ENCODE measurements around the gene GPR142. TPM values are rescaled to one million over a fixed set of nuclear protein-coding genes. Genes with fewer than 3 reads are reported as not detected.

The GPR142 gene
- total RNA-seq, 1 donor = not detected

- no peaks in the 10 kb centered on the region for H3K9me3 ChIP-seq (ENCODE audit: low read depth, low read length)
- no peaks in the 10 kb centered on the region for H4K20me1 ChIP-seq (ENCODE audit: insufficient read depth, low read length)
- peaks cover 13% of the 10 kb centered on the region for H3K27me3 ChIP-seq (ENCODE audit: insufficient read depth, low read length)
- TF ChIP-seq CTCF (IDR thresholded peaks at IDR 0.05; ENCODE audit: extremely low read depth, low read depth, low read length) = no peak
- H3K79me2 ChIP-seq (ENCODE audit: insufficient read depth, low read length) = no peaks in the 10 kb centered on the region
- no peaks in the 10 kb centered on the region for H3K36me3 ChIP-seq (ENCODE audit: insufficient read depth, low read length)
- H2AFZ ChIP-seq (ENCODE audit: low read length) = no peak overlapping the region
- H3K27ac ChIP-seq (ENCODE audit: low read depth, low read length) = no peak overlapping the region
- H3K4me1 ChIP-seq (ENCODE audit: insufficient read depth, low read length) = no peaks in the 10 kb centered on the region
- H3K4me2 ChIP-seq (ENCODE audit: insufficient read depth, low read length) = no peak overlapping the region
- DNase-seq (ENCODE audit: insufficient read length, low spot score, missing footprints) = no peak
- H3K4me3 ChIP-seq (ENCODE audit: insufficient read depth, low read length) = no peak overlapping the region
Measured at GRCh38 chr17:74329378-74329777, 37.9 kb upstream of the GPR142 start.

- H3K9me3 ChIP-seq (ENCODE audit: low read depth, low read length) = no peaks in the 10 kb centered on the region
- no peak for DNase-seq (ENCODE audit: insufficient read length, low spot score, missing footprints)
- no peaks in the 10 kb centered on the region for H3K79me2 ChIP-seq (ENCODE audit: insufficient read depth, low read length)
- H3K4me1 ChIP-seq (ENCODE audit: insufficient read depth, low read length) = no peaks in the 10 kb centered on the region
- H2AFZ ChIP-seq (ENCODE audit: low read length) = no peak overlapping the region
- no peaks in the 10 kb centered on the region for H3K36me3 ChIP-seq (ENCODE audit: insufficient read depth, low read length)
- no peak overlapping the region for H3K4me2 ChIP-seq (ENCODE audit: insufficient read depth, low read length)
- H4K20me1 ChIP-seq (ENCODE audit: insufficient read depth, low read length) = no peaks in the 10 kb centered on the region
- H3K27me3 ChIP-seq (ENCODE audit: insufficient read depth, low read length) = peaks cover 8% of the 10 kb centered on the region
- H3K27ac ChIP-seq (ENCODE audit: low read depth, low read length) = no peak overlapping the region
- no peak for TF ChIP-seq CTCF (IDR thresholded peaks at IDR 0.05; ENCODE audit: extremely low read depth, low read depth, low read length)
- no peak overlapping the region for H3K4me3 ChIP-seq (ENCODE audit: insufficient read depth, low read length)
Measured at GRCh38 chr17:74330446-74330845, 36.9 kb upstream of the GPR142 start.

- no peak for TF ChIP-seq CTCF (IDR thresholded peaks at IDR 0.05; ENCODE audit: extremely low read depth, low read depth, low read length)
- H3K79me2 ChIP-seq (ENCODE audit: insufficient read depth, low read length) = no peaks in the 10 kb centered on the region
- DNase-seq (ENCODE audit: insufficient read length, low spot score, missing footprints) = no peak
Measured at GRCh38 chr17:74332017-74332650, 35.2 kb upstream of the GPR142 start.

GRCh38 chr17:74332763-74333283 is 34.5 kb upstream of the GPR142 start:
- H3K4me2 ChIP-seq (ENCODE audit: insufficient read depth, low read length) = no peak overlapping the region
- no peak for DNase-seq (ENCODE audit: insufficient read length, low spot score, missing footprints)
- H3K36me3 ChIP-seq (ENCODE audit: insufficient read depth, low read length) = no peaks in the 10 kb centered on the region
- no peaks in the 10 kb centered on the region for H4K20me1 ChIP-seq (ENCODE audit: insufficient read depth, low read length)
- no peak overlapping the region for H3K4me3 ChIP-seq (ENCODE audit: insufficient read depth, low read length)
- H2AFZ ChIP-seq (ENCODE audit: low read length) = no peak overlapping the region
- peaks cover 7% of the 10 kb centered on the region for H3K27me3 ChIP-seq (ENCODE audit: insufficient read depth, low read length)
- H3K27ac ChIP-seq (ENCODE audit: low read depth, low read length) = no peak overlapping the region
- H3K9me3 ChIP-seq (ENCODE audit: low read depth, low read length) = no peaks in the 10 kb centered on the region
- no peaks in the 10 kb centered on the region for H3K79me2 ChIP-seq (ENCODE audit: insufficient read depth, low read length)
- no peaks in the 10 kb centered on the region for H3K4me1 ChIP-seq (ENCODE audit: insufficient read depth, low read length)
- TF ChIP-seq CTCF (IDR thresholded peaks at IDR 0.05; ENCODE audit: extremely low read depth, low read depth, low read length) = no peak

More at GRCh38 chr17:74332017-74332650, 35.2 kb upstream of the GPR142 start:
- Histone ChIP-seq H3K36me3 (ENCODE audit: insufficient read depth, low read length) (no peaks in the 10 kb centered on the region), H3K4me1 (ENCODE audit: insufficient read depth, low read length) (no peaks in the 10 kb centered on the region), H3K9me3 (ENCODE audit: low read depth, low read length) (no peaks in the 10 kb centered on the region), H3K4me3 (ENCODE audit: insufficient read depth, low read length) (no peak overlapping the region), H3K4me2 (ENCODE audit: insufficient read depth, low read length) (no peak overlapping the region), H3K27me3 (ENCODE audit: insufficient read depth, low read length) (peaks cover 2% of the 10 kb centered on the region), H4K20me1 (ENCODE audit: insufficient read depth, low read length) (no peaks in the 10 kb centered on the region), H2AFZ (ENCODE audit: low read length) (no peak overlapping the region), H3K27ac (ENCODE audit: low read depth, low read length) (no peak overlapping the region)

Data from osteoblast (primary cell).